B cell (primary cell): ENCODE measurements around the gene MAPKBP1. TPM values are rescaled to one million over a fixed set of nuclear protein-coding genes. Genes with fewer than 3 reads are reported as not detected.

Experiments used
- ATAC-seq: fragments of 200-7000 bp; cut with Tn5 transposase; one replicate; pipeline ENCODE4 v1.10.0; 2021; ENCODE audit warnings: low read depth, mild to moderate bottlenecking, moderate number of reproducible peaks, moderate library complexity
- CTCF ChIA-PET: fragments of 350-600 bp; sonication (Branson Sonifier 250); formaldehyde crosslinking; loops from one replicate; lab custom pipeline; 2021; ENCODE audit warnings: antibody characterized with exemption, inconsistent platforms; lab: Charles Lee
- POLR2A ChIA-PET: fragments of 350-600 bp; sonication (Branson Sonifier 250); formaldehyde crosslinking; loops from one replicate; lab custom pipeline; 2021; ENCODE audit warnings: antibody characterized with exemption; lab: Charles Lee
- DNase-seq: peaks from one replicate; pipeline ENCODE4 v3.0.0; 2013
- H2AFZ ChIP-seq: 2 replicates; pipeline ENCODE4 v1.6.1; 2012; ENCODE audit warnings: mild to moderate bottlenecking, low read depth, low read length; ENCODE audit not compliant: insufficient read depth, poor library complexity, severe bottlenecking
- H3K27ac ChIP-seq, 2 donors: 1 replicate in 1 of 2; 2 replicates in 1 of 2; pipeline ENCODE4 v1.5.1; 2012 to 2013; ENCODE audit warnings: low read length in 2 of 2, mild to moderate bottlenecking in 2 of 2, moderate library complexity in 1 of 2
- H3K27me3 ChIP-seq, 4 experiments: fragments of 200-600 bp in 1 of 4; sonication (generic) in 1 of 4; replicated peaks in 1 of 4; 1 replicate in 2 of 4; 2 replicates in 2 of 4; pipeline versions ENCODE4 v1.6.1 to v1.7.0; 2013 to 2016; ENCODE audit warnings: low read length in 3 of 4, mild to moderate bottlenecking in 2 of 4, mixed read lengths in 1 of 4, moderate library complexity in 1 of 4; ENCODE audit not compliant: insufficient read depth in 4 of 4, control insufficient read depth in 3 of 4; ENCODE audit errors: control extremely low read depth in 1 of 4
- H3K36me3 ChIP-seq, 2 experiments: replicated peaks in 1 of 2; 1 replicate in 1 of 2; 2 replicates in 1 of 2; pipeline versions ENCODE4 v1.6.1 to v1.7.1; 2013; ENCODE audit warnings: low read length in 1 of 2; ENCODE audit not compliant: insufficient read depth in 2 of 2, control insufficient read depth in 1 of 2; ENCODE audit errors: control extremely low read depth in 1 of 2, extremely low read depth in 1 of 2
- H3K4me1 ChIP-seq, 2 donors: fragments of 200-600 bp in 1 of 2; sonication (generic) in 1 of 2; 1 replicate in 1 of 2; 2 replicates in 1 of 2; pipeline versions ENCODE4 v1.5.1 to v1.6.1; 2013 to 2017; ENCODE audit warnings: low read length in 2 of 2; ENCODE audit not compliant: control insufficient read depth in 2 of 2, insufficient read depth in 2 of 2
- H3K4me2 ChIP-seq: replicated peaks from 2 replicates; pipeline ENCODE3; 2012; ENCODE audit warnings: mild to moderate bottlenecking, low read depth, low read length; ENCODE audit not compliant: poor library complexity, severe bottlenecking
- H3K4me3 ChIP-seq, 5 experiments: fragments of 200-600 bp in 1 of 5; sonication (generic) in 1 of 5; 1 replicate in 3 of 5; 2 replicates in 2 of 5; pipeline versions ENCODE4 v1.5.1 to v1.7.0; 2011 to 2016; ENCODE audit warnings: low read length in 4 of 5, mild to moderate bottlenecking in 4 of 5, low read depth in 2 of 5, control low read depth in 1 of 5, moderate library complexity in 1 of 5; ENCODE audit not compliant: insufficient read depth in 1 of 5; ENCODE audit errors: control extremely low read depth in 1 of 5, extremely low read depth in 1 of 5
- H3K79me2 ChIP-seq: fragments of 200-600 bp; sonication (generic); one replicate; pipeline ENCODE4 v1.6.0; 2016; ENCODE audit warnings: low read length; ENCODE audit not compliant: control insufficient read depth, insufficient read depth
- H3K9ac ChIP-seq: fragments of 200-600 bp; sonication (generic); 2 replicates; pipeline ENCODE4 v1.6.1; 2017; ENCODE audit warnings: mild to moderate bottlenecking, low read length, moderate library complexity
- H3K9me3 ChIP-seq, 3 donors: one replicate each; pipeline versions ENCODE4 v1.6.1 to v1.7.1; 2013; ENCODE audit warnings: low read length in 2 of 3; ENCODE audit not compliant: control insufficient read depth in 2 of 3, insufficient read depth in 1 of 3; ENCODE audit errors: control extremely low read depth in 1 of 3
- H4K20me1 ChIP-seq: 2 replicates; pipeline ENCODE4 v1.6.0; 2012; ENCODE audit warnings: mild to moderate bottlenecking, low read length; ENCODE audit not compliant: insufficient read depth, control insufficient read depth, poor library complexity, severe bottlenecking
- H3K27ac Mint-ChIP-seq: one replicate; pipeline ENCODE4 v1.8.0; 2021; ENCODE audit warnings: mixed read lengths
- H3K27me3 Mint-ChIP-seq: one replicate; pipeline ENCODE4 v1.8.0; 2021; ENCODE audit warnings: mixed read lengths
- H3K4me1 Mint-ChIP-seq: one replicate; pipeline ENCODE4 v1.8.0; 2021; ENCODE audit warnings: mixed read lengths
- H3K4me3 Mint-ChIP-seq: one replicate; pipeline ENCODE4 v1.8.0; 2021; ENCODE audit warnings: mixed read lengths
- H3K9me3 Mint-ChIP-seq: one replicate; pipeline ENCODE4 v1.8.0; 2022; ENCODE audit warnings: mixed read lengths; ENCODE audit not compliant: insufficient read depth
- EZH2 ChIP-seq: IDR thresholded peaks from 2 replicates; pipeline ENCODE4 v1.6.1; 2012; ENCODE audit warnings: borderline replicate concordance, low read depth, mild to moderate bottlenecking, moderate library complexity, low read length; ENCODE audit not compliant: insufficient read depth, poor library complexity, severe bottlenecking
- WGBS: methylation state at CpG from one replicate; pipeline ENCODE4 v1.1.5; 2013; ENCODE audit warnings: missing lambda C conversion rate; ENCODE audit not compliant: insufficient coverage; 5-methylcytosine and 5-hydroxymethylcytosine counted together
- intact Hi-C: fragments of 100-400 bp; cut with micrococcal nuclease; formaldehyde crosslinking; loops from one replicate; pipeline ENCODE4 v1.10.0; 2022
- polyA plus RNA-seq: library from polyadenylated mRNA; depleted of rRNA; stranded (reverse); fragments of >200 nt; gene quantifications from 2 replicates; pipeline ENCODE4 v1.2.3, GENCODE V29; 2012
- total RNA-seq, 2 donors: library from RNA; stranded (reverse); fragments of 120-200 nt in 1 of 2; gene quantifications; 1 replicate in 1 of 2; 2 replicates in 1 of 2; pipeline versions ENCODE4 v1.2.3 to v1.2.4, GENCODE V29; 2013 to 2022
- TF ChIP-seq, protein P1 (sequence below): fragments of 200-600 bp; IDR thresholded peaks from one replicate; pipeline ENCODE4 v1.8.0; 2022; ENCODE audit warnings: antibody characterized with exemption, mild to moderate bottlenecking

MAPKBP1 gene
- total and polyA plus RNA-seq, 2 donors (not counting 1 experiment from before 2014, with no cell fraction given), result 14.1 to 59.2 TPM

- H3K4me1 Mint-ChIP-seq, result peaks cover 53% of the 10 kb centered on the region
- Histone ChIP-seq H3K36me3 (no peaks in the 10 kb centered on the region), H3K27me3 (no peaks in the 10 kb centered on the region), H3K9ac (no peak overlapping the region), H2AFZ (peak overlapping the region; percentile 18), H3K9me3 (peaks cover 0 to 5% (median 0%) of the 10 kb centered on the region in 3 donors), H3K4me1 (peaks cover 15 to 22% of the 10 kb centered on the region in 2 donors), H3K27ac (peak overlapping the region in 1 of 2 donors; percentile 60), H3K4me2 (peak overlapping the region; percentile 46), H3K79me2 (peaks cover 62% of the 10 kb centered on the region), H4K20me1 (no peaks in the 10 kb centered on the region), H3K4me3 (no peak overlapping the region)
- 10% methylated on average over 3 of the region's 5 CpGs for WGBS
- H3K9me3 Mint-ChIP-seq, result no peaks in the 10 kb centered on the region
- H3K4me3 Mint-ChIP-seq, result peak overlapping the region; percentile 74
- CTCF ChIA-PET, result interaction anchor here (0.5 to 20.0 kb wide), 6 partner anchors 10 to 141 kb away, joined by 3 to 716 read pairs (median 5); partner anchors contain the start of gene MAPKBP1
- POLR2A ChIA-PET, result interaction anchor here (1.3 kb wide), 1 partner anchor 8 kb away, joined by 8 read pairs; the partner anchor contains the start of gene MAPKBP1
- intact Hi-C loops, result loop anchor here (1.0 kb wide), 1 partner anchor 8 kb away; the partner anchor contains the start of gene MAPKBP1
- ATAC-seq, result peak; percentile 100
- TF ChIP-seq, protein P1, sequence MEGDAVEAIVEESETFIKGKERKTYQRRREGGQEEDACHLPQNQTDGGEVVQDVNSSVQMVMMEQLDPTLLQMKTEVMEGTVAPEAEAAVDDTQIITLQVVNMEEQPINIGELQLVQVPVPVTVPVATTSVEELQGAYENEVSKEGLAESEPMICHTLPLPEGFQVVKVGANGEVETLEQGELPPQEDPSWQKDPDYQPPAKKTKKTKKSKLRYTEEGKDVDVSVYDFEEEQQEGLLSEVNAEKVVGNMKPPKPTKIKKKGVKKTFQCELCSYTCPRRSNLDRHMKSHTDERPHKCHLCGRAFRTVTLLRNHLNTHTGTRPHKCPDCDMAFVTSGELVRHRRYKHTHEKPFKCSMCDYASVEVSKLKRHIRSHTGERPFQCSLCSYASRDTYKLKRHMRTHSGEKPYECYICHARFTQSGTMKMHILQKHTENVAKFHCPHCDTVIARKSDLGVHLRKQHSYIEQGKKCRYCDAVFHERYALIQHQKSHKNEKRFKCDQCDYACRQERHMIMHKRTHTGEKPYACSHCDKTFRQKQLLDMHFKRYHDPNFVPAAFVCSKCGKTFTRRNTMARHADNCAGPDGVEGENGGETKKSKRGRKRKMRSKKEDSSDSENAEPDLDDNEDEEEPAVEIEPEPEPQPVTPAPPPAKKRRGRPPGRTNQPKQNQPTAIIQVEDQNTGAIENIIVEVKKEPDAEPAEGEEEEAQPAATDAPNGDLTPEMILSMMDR, result no peak
- no peak for TF ChIP-seq EZH2
- H3K27me3 Mint-ChIP-seq, result no peaks in the 10 kb centered on the region
- peak overlapping the region; percentile 87 for H3K27ac Mint-ChIP-seq
- DNase-seq, result peak; percentile 56
Measured at GRCh38 chr15:41782371-41783282, 8.3 kb downstream of the MAPKBP1 start.
